Vagina (tissue), 2 donors: ENCODE results near the gene FAM3A. TPM values are rescaled to one million over a fixed set of nuclear protein-coding genes. Genes with fewer than 3 reads are reported as not detected.

Experiments used
- DNase-seq, 2 donors: peaks; one replicate each; pipeline ENCODE4 v3.0.0-alpha.2; 2017; ENCODE audit errors: extremely low spot score in 2 of 2
- H3K27ac ChIP-seq: fragments of 200-600 bp; sonication (generic); one replicate; pipeline ENCODE4 v1.5.1; 2019
- H3K27me3 ChIP-seq: fragments of 200-600 bp; sonication (generic); one replicate; pipeline ENCODE4 v1.5.1; 2019
- H3K36me3 ChIP-seq, 2 donors: fragments of 200-600 bp; sonication (generic); one replicate each; pipeline ENCODE4 v1.5.1; 2017 to 2019
- H3K4me1 ChIP-seq: fragments of 200-600 bp; sonication (generic); one replicate; pipeline ENCODE4 v1.5.1; 2019
- H3K4me3 ChIP-seq, 2 donors: fragments of 200-600 bp; sonication (generic); 1 replicate in 1 of 2; 2 replicates in 1 of 2; pipeline ENCODE4 v1.5.1; 2016 to 2019
- H3K9me3 ChIP-seq: fragments of 200-600 bp; sonication (generic); one replicate; pipeline ENCODE4 v1.5.1; 2019
- CTCF ChIP-seq, 3 experiments: fragments of 450-650 bp in 2 of 3; fragments of 200-600 bp in 1 of 3; sonication (generic) in 1 of 3; IDR thresholded peaks; one replicate each; pipeline ENCODE4 v1.5.1; 2017 to 2019; ENCODE audit warnings: antibody characterized with exemption in 3 of 3, mild to moderate bottlenecking in 2 of 3, moderate library complexity in 2 of 3
- POLR2A ChIP-seq, 2 donors: fragments of 450-650 bp; IDR thresholded peaks; one replicate each; pipeline ENCODE4 v1.6.1; 2017; ENCODE audit warnings: antibody characterized with exemption in 2 of 2, mild to moderate bottlenecking in 2 of 2, moderate library complexity in 2 of 2
- POLR2AphosphoS5 ChIP-seq, 2 donors: sonication (generic); formaldehyde crosslinking; IDR thresholded peaks; one replicate each; pipeline ENCODE4 v1.9.0; 2017; ENCODE audit warnings: antibody characterized with exemption in 2 of 2, mild to moderate bottlenecking in 2 of 2, low read depth in 1 of 2; ENCODE audit not compliant: insufficient read depth in 1 of 2
- intact Hi-C: fragments of 100-400 bp; cut with DNase I; formaldehyde crosslinking; loops from one replicate; pipeline ENCODE4 v1.15.1; 2023
- total RNA-seq: library from RNA; depleted of rRNA; stranded (reverse); fragments of >200 nt; gene quantifications from one replicate; pipeline ENCODE4 v1.2.3, GENCODE V29; 2016

FAM3A gene
- total RNA-seq, 1 donor from 2014 or later = 59.9 TPM

- intact Hi-C loops = no loop called here
- Histone ChIP-seq H3K4me3 (no peak overlapping the region), H3K4me1 (peaks cover 17% of the 10 kb centered on the region), H3K9me3 (no peaks in the 10 kb centered on the region), H3K27me3 (no peaks in the 10 kb centered on the region), H3K27ac (no peak overlapping the region), H3K36me3 (peaks cover 0 to 21% of the 10 kb centered on the region in 2 donors)
- DNase-seq = no peak
- TF ChIP-seq POLR2AphosphoS5 (IDR thresholded peaks at IDR 0.05; ENCODE audit: insufficient read depth in 1 of 2, low read depth in 1 of 2) (no peak), POLR2A (IDR thresholded peaks at IDR 0.05) (no peak), CTCF (IDR thresholded peaks at IDR 0.05) (no peak)
Measured at GRCh38 chrX:154462396-154462795, 53.6 kb downstream of the FAM3A start.

- no peaks in the 10 kb centered on the region for H3K9me3 ChIP-seq
- TF ChIP-seq CTCF (IDR thresholded peaks at IDR 0.05) = no peak
- no peak for TF ChIP-seq POLR2AphosphoS5 (IDR thresholded peaks at IDR 0.05; ENCODE audit: insufficient read depth in 1 of 2, low read depth in 1 of 2)
- no peak for TF ChIP-seq POLR2A (IDR thresholded peaks at IDR 0.05)
- peaks cover 0 to 6% of the 10 kb centered on the region in 2 donors for H3K36me3 ChIP-seq
- peaks cover 17% of the 10 kb centered on the region for H3K4me1 ChIP-seq
- no peak for DNase-seq
- H3K27me3 ChIP-seq = no peaks in the 10 kb centered on the region
- H3K4me3 ChIP-seq = peak overlapping the region in 1 of 2 donors; percentile 69
- intact Hi-C loops = no loop called here
- H3K27ac ChIP-seq = peak overlapping the region; percentile 78
Measured at GRCh38 chrX:154460326-154460725, 55.7 kb downstream of the FAM3A start.

GRCh38 chrX:154459832-154460231, 56.2 kb downstream of the FAM3A start:
- Histone ChIP-seq H3K9me3 (no peaks in the 10 kb centered on the region), H3K4me3 (peak overlapping the region; percentile 60 to 69), H3K27me3 (no peaks in the 10 kb centered on the region), H3K27ac (peak overlapping the region; percentile 78), H3K4me1 (peaks cover 17% of the 10 kb centered on the region), H3K36me3 (peaks cover 0 to 4% of the 10 kb centered on the region in 2 donors)
- no peak for DNase-seq
- TF ChIP-seq POLR2A (IDR thresholded peaks at IDR 0.05) (no peak), POLR2AphosphoS5 (IDR thresholded peaks at IDR 0.05; ENCODE audit: insufficient read depth in 1 of 2, low read depth in 1 of 2) (no peak), CTCF (IDR thresholded peaks at IDR 0.05) (no peak)
- intact Hi-C loops = no loop called here

- Histone ChIP-seq H3K9me3 (no peaks in the 10 kb centered on the region), H3K4me1 (peaks cover 17% of the 10 kb centered on the region), H3K27me3 (no peaks in the 10 kb centered on the region), H3K36me3 (no peaks in the 10 kb centered on the region), H3K27ac (peak overlapping the region; percentile 78), H3K4me3 (peak overlapping the region; percentile 60 to 69)
- no peak for TF ChIP-seq POLR2A (IDR thresholded peaks at IDR 0.05)
- no peak for TF ChIP-seq POLR2AphosphoS5 (IDR thresholded peaks at IDR 0.05; ENCODE audit: insufficient read depth in 1 of 2, low read depth in 1 of 2)
- no peak for TF ChIP-seq CTCF (IDR thresholded peaks at IDR 0.05)
- no peak for DNase-seq
- intact Hi-C loops = no loop called here
Measured at GRCh38 chrX:154458954-154459778, 56.9 kb downstream of the FAM3A start.
